ENCODE data around the gene ACAP1. TPM values are rescaled to one million over a fixed set of nuclear protein-coding genes. Genes with fewer than 3 reads are reported as not detected.

The ACAP1 gene
- total RNA-seq, 6 donors from 2014 or later: 8.5 to 114 (median 22.8) TPM

GRCh38 chr17:7354262-7354843, 18.0 kb downstream of the ACAP1 start:
- H3K9me3 ChIP-seq: no peaks in the 10 kb centered on the region

GRCh38 chr17:7355053-7355452, 18.7 kb downstream of the ACAP1 start, which contains the start of gene TMEM95:
TMEM95 (plus strand) TSS chr17:7355156; CDS start chr17:7355205, 49 bp downstream.
- 66% methylated on average over 10 of the region's 10 CpGs; no CpG with 5 or more reads in 1 of the 2 donors for WGBS, 2 donors

More at GRCh38 chr17:7354262-7354843, 18.0 kb downstream of the ACAP1 start:
- DNase-seq: no peak
- ATAC-seq (ENCODE audit: low FRiP score in 2 of 2): no peak
- H3K4me3 ChIP-seq: no peak overlapping the region
- TF ChIP-seq CTCF (IDR thresholded peaks at IDR 0.05) (no peak), POLR2AphosphoS5 (IDR thresholded peaks at IDR 0.05) (no peak), POLR2A (IDR thresholded peaks at IDR 0.05) (no peak), EP300 (IDR thresholded peaks at IDR 0.05) (no peak)
- H3K4me1 ChIP-seq: peaks cover 36 to 57% (median 42%) of the 10 kb centered on the region in 4 donors
- peak overlapping the region in 2 of 4 donors; percentile 44 to 95 for H3K27ac ChIP-seq
- H3K36me3 ChIP-seq: no peaks in the 10 kb centered on the region
- H3K27me3 ChIP-seq: no peaks in the 10 kb centered on the region
- 76 to 78% methylated on average over 7 to 9 of the region's 9 CpGs for WGBS, 2 donors

GRCh38 chr17:7355573-7355972, 19.2 kb downstream of the ACAP1 start:
- Histone ChIP-seq H3K27me3 (no peaks in the 10 kb centered on the region), H3K4me1 (peaks cover 23 to 45% (median 30%) of the 10 kb centered on the region in 4 donors), H3K27ac (peak overlapping the region in 1 of 4 donors; percentile 44), H3K4me3 (no peak overlapping the region), H3K36me3 (no peaks in the 10 kb centered on the region), H3K9me3 (no peaks in the 10 kb centered on the region)
- no peak for TF ChIP-seq CTCF (IDR thresholded peaks at IDR 0.05)
- no peak for TF ChIP-seq POLR2AphosphoS5 (IDR thresholded peaks at IDR 0.05)
- no peak for TF ChIP-seq POLR2A (IDR thresholded peaks at IDR 0.05)
- TF ChIP-seq EP300 (IDR thresholded peaks at IDR 0.05): no peak
- DNase-seq (no peak), ATAC-seq (ENCODE audit: low FRiP score in 2 of 2) (no peak)
- WGBS, 2 donors: 71 to 72% methylated on average over 8 of the region's 8 CpGs

More at GRCh38 chr17:7355053-7355452, 18.7 kb downstream of the ACAP1 start, which contains the start of gene TMEM95:
- Histone ChIP-seq H3K27ac (peak within 1 kb of the TSS in 2 of 4 donors; percentile 44 to 95), H3K36me3 (no peaks in the 10 kb centered on the region), H3K9me3 (no peaks in the 10 kb centered on the region), H3K27me3 (no peaks in the 10 kb centered on the region), H3K4me3 (no peak within 1 kb of the TSS), H3K4me1 (peaks cover 29 to 50% (median 35%) of the 10 kb centered on the region in 4 donors)
- TF ChIP-seq POLR2AphosphoS5 (IDR thresholded peaks at IDR 0.05) (no peak), EP300 (IDR thresholded peaks at IDR 0.05) (no peak), POLR2A (IDR thresholded peaks at IDR 0.05) (no peak), CTCF (IDR thresholded peaks at IDR 0.05) (no peak)
- DNase-seq: peak in 1 of 2 donors; percentile 82
- ATAC-seq (ENCODE audit: low FRiP score in 2 of 2): no peak

- Histone ChIP-seq H3K9me3 (no peaks in the 10 kb centered on the region), H3K27ac (no peak overlapping the region), H3K4me1 (peaks cover 19 to 39% (median 25%) of the 10 kb centered on the region in 4 donors), H3K4me3 (no peak overlapping the region), H3K27me3 (no peaks in the 10 kb centered on the region), H3K36me3 (no peaks in the 10 kb centered on the region)
- DNase-seq: peak; percentile 88 to 91
- TF ChIP-seq POLR2AphosphoS5 (IDR thresholded peaks at IDR 0.05) (peak in 1 of 2 donors; percentile 34), CTCF (IDR thresholded peaks at IDR 0.05) (peak; percentile 87 to 95 (median 94)), POLR2A (IDR thresholded peaks at IDR 0.05) (no peak), EP300 (IDR thresholded peaks at IDR 0.05) (no peak)
- peak; percentile 56 to 85 for ATAC-seq (ENCODE audit: low FRiP score in 2 of 2)
- 12 to 30% methylated on average over 6 to 12 of the region's 12 CpGs for WGBS, 2 donors
These were observed 19.8 kb downstream of the ACAP1 start for GRCh38 chr17:7356072-7356549.

Data from upper lobe of left lung (tissue), 6 donors.